HG02798 (cell line): ENCODE data around the gene GNA12.

ENCODE experiments used
- ATAC-seq: cut with Tn5 transposase; IDR thresholded peaks from one replicate; pipeline ENCODE4 v1.9.1; 2021; ENCODE audit warnings: mild to moderate bottlenecking; ENCODE audit not compliant: unreplicated experiment, poor library complexity

GNA12 gene

DNA sequence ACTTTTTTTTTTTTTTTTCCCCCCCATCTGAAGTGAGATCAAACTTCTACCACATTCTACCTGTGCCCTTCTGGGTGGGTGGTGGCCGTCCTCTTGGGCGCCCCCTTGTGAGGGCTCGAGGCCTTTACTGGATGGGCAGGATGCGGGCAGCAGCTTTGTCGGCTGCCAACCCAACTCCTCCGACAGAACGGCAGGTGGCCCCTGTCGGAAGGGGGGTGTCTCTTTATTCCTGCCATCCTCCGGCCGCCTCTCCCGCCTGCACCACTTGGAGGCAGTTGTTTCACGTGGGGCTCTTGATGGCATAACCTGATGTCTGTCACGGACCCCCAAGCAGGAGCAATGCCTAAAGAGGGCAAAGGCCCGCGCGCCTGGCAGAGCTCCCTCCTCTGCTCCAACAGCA, 125.1 kb downstream of the GNA12 start:
- no peak for ATAC-seq

GRCh38 chr7:2718296-2718965, 125.7 kb downstream of the GNA12 start:
- ATAC-seq: no peak

DNA sequence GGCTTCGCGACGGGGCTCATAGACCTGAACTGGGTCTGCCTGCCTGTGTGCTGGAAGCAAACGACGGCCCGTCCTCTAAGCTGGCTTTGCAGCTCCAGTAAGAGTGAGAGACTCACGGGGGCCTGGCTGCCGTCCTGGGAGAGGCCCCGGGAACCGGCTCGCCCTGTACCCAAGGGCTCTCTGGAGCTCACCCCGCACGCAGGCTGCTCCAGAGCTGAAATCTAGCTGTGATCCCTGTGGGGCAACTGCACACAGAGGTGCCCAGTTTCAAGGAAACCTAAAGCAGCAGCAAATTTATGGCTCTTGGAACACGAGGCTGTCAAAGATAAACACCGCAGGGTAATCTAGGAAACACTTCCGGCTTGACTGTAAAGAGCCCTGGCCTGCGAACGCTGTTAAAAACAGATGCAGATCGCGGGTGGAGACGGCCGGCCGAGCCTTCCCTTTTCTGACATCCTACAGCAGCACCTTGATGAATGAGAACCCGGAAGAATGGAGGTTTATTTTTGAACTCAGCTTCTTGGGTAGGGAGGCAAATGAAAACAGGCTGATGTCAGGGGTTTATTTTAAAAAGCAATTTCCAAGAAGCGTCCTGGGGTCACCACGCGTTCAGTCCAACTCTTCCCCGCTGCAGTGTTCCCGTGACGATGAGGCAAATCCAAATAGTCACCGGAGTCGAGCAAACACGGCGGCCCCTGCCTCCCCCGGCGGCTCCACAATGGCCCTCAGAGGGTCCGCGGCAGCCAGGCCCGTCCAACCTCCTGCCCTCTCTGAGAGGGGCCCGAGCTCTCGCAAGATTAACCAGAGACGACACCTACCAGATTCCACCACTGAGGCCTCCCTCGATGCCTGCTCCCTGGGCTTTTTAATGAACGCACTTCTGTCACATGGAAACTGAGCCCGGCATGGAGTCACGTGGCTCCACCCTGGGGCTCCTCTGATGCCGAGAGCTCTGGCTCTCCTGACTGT, 126.5 kb downstream of the GNA12 start:
- no peak for ATAC-seq

DNA sequence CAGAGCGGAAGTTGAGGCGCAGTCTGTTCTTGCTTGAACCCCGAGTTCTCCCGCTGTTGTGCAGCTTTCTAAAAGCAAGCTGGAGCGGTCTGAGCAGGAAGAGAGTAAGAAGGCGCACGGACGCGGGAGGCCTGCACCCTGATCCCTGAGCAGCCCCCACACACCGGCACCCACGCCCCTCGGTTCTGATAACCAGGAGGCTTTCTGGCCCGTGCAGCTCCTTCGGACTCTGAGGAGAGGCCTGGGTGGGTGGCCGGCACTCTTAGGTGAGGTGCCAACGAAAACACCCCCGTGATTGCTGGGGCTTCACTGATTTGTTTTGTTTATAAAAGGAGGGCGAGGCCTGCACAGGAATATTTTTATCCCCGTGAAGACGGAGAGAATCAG, 127.2 kb downstream of the GNA12 start:
- no peak for ATAC-seq

DNA sequence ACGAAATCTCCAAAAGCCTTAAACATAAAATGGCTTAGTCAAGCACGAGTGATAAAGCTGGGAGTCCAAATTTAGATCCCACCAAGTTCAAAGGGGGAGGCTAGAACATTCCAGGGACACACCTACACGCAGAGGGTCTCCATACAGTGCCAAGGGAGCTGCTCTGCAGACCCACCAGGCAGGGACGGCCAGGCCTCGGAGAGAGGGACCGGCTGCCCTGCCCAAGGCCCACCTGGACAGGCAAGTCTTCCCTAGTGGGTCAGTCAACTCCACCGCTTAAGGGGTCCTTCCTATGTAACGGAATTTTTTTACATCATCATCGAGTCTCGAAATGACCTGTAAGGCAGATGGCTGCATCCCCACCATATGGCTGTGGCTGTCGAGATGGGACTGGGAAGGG, 127.6 kb downstream of the GNA12 start:
- no peak for ATAC-seq

DNA sequence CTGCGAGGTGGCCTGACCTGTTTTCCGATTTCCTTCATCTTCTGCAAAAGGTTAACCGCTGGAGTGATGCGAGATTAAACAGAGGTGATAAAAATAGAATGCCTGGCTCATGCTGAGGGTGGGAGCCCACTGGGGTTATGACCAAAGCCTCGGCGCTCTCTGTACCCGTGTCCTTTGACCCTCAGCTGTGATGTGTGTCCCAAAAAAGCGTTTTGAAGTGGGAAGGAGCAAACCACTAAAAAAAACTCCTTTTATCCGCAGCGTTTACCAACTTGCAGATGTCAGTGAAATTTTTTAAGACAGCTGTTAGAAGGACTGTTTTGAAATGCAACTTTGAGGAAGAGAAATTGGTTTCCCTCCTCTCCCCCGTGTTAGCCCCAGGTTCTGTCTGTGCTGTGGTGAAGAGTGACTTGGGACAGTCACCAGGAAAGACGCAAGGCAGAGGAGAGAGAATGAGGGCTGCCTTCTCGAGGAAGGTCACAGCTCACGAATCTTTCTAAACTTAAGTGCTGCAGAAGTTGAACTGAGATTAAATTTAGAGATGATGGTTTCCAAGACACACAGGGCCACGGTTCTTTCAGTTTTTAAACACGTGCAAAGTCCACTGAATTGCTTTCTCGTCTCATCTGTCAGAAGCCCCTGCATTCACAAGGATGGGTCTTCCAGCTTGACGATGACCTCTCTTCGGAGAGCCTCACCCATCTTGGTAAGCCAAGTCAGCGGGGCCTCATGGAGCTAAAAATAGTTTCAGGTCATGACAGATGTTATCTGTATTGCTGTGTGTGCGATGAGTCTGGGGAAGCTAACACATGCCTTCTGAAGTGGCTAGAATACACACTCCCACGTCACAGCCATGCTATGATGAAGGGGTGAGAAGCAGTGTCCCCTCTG, 128.5 kb downstream of the GNA12 start:
- no peak for ATAC-seq

GRCh38 chr7:2714636-2715035, 129.5 kb downstream of the GNA12 start:
- ATAC-seq: no peak

GRCh38 chr7:2713978-2714377, 130.1 kb downstream of the GNA12 start:
- ATAC-seq: no peak

- ATAC-seq: no peak
Measured at GRCh38 chr7:2713370-2713769, 130.7 kb downstream of the GNA12 start.

GRCh38 chr7:2711895-2712675, 132.0 kb downstream of the GNA12 start:
- ATAC-seq: no peak

DNA sequence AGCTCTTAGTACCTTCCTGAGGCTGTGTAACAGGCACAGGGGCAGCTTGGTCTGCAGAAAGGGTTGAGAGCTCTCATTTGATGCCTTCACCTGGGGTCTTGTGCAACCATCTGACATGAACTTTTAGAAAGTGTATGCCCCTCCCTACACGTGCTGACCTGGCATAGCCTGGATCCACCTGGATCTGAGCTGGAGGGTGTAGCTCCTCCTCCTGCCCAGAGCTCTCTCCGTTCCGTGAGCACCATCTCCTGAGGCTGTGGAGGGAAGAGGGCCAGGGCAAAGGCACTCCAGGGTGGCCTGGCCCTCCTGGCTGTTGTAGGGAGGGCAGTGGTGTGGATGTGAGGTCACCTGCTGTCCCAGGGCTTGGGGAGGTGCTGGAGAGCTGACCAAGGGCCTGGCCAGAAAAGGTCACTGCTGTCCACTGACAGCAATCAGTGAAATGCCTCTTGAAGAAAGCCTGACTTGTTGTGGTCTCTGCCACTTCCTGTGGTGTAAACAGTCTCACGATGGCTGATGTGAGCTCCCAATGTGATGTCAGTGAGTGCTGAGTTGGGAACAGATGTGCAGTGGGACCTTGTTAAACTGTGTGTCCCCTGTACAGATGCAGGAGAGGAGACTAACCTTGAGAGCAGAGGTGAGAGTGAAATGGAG, 133.1 kb downstream of the GNA12 start:
- no peak for ATAC-seq

GRCh38 chr7:2710286-2710655, 133.8 kb downstream of the GNA12 start:
- peak; percentile 64 for ATAC-seq

DNA sequence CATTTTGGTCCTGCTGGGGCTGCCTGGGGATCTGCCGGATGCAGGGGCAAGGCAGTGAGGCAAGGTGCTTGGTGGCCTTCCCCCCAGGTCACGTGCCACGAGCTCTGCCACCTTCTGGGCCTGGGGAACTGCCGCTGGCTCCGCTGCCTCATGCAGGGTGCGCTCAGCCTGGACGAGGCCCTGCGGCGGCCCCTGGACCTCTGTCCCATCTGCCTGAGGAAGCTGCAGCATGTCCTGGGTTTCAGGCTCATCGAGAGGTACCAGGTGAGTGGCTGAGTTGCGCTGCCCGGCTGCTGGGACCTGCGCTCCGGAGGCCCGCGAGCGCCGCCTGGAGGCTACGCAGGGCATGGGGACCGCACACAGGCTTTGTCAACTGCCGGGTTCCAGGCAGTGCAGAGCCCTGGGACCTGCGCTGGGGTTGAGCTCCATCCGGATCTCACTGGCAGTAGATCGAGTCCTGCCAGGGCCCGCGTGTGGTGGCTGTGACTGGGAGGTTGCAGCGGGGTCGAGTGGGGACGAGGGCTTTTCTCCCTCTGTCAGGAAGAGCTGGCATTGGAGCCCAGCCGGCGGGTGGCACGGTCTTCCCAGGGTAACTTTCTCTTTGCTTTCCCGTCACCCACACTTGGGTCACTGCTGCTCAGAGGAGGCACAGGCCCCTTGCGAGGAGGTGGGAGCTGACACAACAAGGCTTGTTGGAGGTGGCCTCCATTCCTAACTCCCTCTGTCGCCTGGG, 134.4 kb downstream of the GNA12 start:
- peak; percentile 83 for ATAC-seq

GRCh38 chr7:2708547-2709310, 135.4 kb downstream of the GNA12 start:
- ATAC-seq: no peak

- no peak for ATAC-seq
Measured at GRCh38 chr7:2708041-2708440, 136.1 kb downstream of the GNA12 start.

DNA sequence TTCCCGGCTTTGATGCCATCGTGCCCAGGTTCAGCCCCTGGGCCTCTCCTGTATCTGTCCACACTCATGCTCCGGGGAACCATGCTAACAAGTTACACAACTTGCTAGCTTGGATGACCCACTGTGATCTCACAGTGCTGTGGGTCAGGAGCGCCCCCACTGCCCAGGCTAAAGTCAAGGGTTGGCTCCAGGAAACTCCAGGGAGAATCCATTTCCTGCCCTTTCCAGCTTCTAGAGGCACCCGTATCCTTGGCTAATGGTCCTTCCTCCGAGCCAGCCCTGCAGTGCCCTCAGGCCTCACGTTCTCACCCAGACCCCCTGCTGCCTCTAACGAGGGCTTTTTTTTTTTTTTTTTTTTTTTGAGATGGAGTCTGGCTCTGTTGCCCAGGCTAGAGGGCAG, 136.6 kb downstream of the GNA12 start:
- no peak for ATAC-seq

DNA sequence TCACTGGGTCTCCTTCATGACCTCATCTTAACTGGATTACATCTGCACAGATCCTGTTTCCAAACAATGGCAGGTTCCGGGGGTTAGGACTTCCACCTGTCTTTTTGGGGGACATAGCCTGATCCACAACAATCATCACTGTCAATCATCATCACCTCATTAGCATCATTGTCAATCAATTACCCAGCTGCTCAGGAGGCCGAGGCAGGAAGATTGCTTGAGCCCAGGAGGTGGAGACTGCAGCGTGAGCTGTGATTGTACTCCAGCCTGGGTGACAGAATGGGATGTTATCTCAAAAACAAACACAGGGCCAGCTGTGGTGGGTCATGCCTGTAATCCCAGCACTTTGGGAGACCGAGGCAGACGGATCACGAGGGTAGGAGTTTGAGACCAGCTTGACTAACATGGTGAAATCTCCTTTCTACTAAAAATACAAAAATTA, 137.4 kb downstream of the GNA12 start:
- ATAC-seq: no peak
